Activated CD8-positive, alpha-beta memory T cell treated with anti-CD3 and anti-CD28 coated beads, Interleukin-2, amount 10 ng/mL, durations not matched to agents 7 days and 5 days (primary cell): ENCODE measurements around the gene AIRE. TPM values are rescaled to one million over a fixed set of nuclear protein-coding genes. Genes with fewer than 3 reads are reported as not detected.
A peak's percentile ranks its signal among the peaks of the same experiment; 100 is the strongest.

ENCODE experiments used
- ATAC-seq: fragments of 150-1000 bp; cut with Tn5 transposase; one replicate; pipeline ENCODE4 v1.10.0; 2021; ENCODE audit warnings: moderate library complexity
- CTCF ChIA-PET: fragments of 350-600 bp; sonication (Branson Sonifier 250); formaldehyde crosslinking; loops from one replicate; lab custom pipeline; 2021; ENCODE audit warnings: antibody characterized with exemption; lab: Charles Lee
- DNase-seq: peaks from one replicate; pipeline ENCODE4 v3.0.0-alpha.2; 2020
- H3K27ac Mint-ChIP-seq: one replicate; pipeline ENCODE4 v1.8.0; 2021; ENCODE audit warnings: mild to moderate bottlenecking, mixed read lengths
- H3K27me3 Mint-ChIP-seq: one replicate; pipeline ENCODE4 v1.8.0; 2021; ENCODE audit warnings: mixed read lengths
- H3K36me3 Mint-ChIP-seq: one replicate; pipeline ENCODE4 v1.8.0; 2021; ENCODE audit warnings: mild to moderate bottlenecking, mixed read lengths
- H3K4me1 Mint-ChIP-seq: one replicate; pipeline ENCODE4 v1.8.0; 2021; ENCODE audit warnings: mixed read lengths
- H3K4me3 Mint-ChIP-seq: one replicate; pipeline ENCODE4 v1.8.0; 2021; ENCODE audit warnings: mild to moderate bottlenecking, moderate library complexity, mixed read lengths
- H3K9me3 Mint-ChIP-seq: one replicate; pipeline ENCODE4 v1.8.0; 2022; ENCODE audit warnings: low read depth, mixed read lengths
- total RNA-seq, 2 experiments: library from RNA; stranded (reverse); gene quantifications; one replicate each; pipeline ENCODE4 v1.2.3, GENCODE V29; 2021

The AIRE gene
- total RNA-seq, 2 experiments from 2014 or later, result 0.06 to 0.33 TPM

DNA sequence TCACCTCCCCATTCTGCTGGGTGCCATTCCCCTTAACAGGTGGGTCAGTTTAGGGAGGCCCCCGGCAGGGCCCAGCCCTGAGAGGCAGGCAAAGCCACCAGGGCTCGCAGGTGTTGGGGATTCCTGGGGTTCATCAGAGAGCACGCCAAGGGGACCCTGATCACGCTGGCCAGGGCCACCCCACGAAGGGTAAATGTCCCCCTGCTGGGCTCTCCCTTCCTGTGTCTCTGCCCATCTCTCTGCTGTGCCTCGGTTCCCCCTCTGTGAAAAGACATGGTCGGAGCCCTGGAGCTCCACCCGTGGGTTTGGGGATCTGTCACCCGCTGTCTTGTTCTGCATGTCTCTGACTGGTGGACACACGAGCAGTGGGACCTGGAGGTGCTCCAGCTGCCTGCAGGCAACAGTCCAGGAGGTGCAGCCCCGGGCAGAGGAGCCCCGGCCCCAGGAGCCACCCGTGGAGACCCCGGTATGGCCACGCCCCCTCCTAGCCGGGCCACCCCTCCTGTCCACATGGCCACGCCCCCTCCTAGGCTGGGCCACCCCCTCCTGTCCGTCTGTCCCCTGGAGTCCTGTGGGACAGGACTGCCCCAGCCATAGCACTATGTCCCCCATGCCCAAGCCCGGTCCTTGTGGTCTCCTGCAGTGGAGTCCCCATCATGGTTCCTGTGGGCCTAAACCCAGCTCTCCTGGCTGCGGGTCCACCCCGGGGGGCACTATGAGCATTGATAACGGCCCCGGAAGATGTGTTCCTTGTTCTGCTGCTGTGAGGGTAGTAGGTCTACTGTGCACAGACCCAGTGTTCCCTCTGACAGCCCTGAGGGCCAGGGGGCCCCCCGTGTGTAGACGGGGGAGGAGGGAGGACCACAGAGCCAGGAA lies 6.5 kb downstream of the AIRE start:
- Mint-ChIP-seq H3K27me3 (no peaks in the 10 kb centered on the region), H3K4me3 (no peak overlapping the region), H3K9me3 (no peaks in the 10 kb centered on the region), H3K36me3 (no peaks in the 10 kb centered on the region), H3K27ac (no peak overlapping the region), H3K4me1 (no peaks in the 10 kb centered on the region)
- ATAC-seq, result no peak
- no peak for DNase-seq
- CTCF ChIA-PET, result interaction anchor here (0.9 kb wide), 1 partner anchor 9 kb away, joined by 3 read pairs; no protein-coding TSS in a partner anchor

DNA sequence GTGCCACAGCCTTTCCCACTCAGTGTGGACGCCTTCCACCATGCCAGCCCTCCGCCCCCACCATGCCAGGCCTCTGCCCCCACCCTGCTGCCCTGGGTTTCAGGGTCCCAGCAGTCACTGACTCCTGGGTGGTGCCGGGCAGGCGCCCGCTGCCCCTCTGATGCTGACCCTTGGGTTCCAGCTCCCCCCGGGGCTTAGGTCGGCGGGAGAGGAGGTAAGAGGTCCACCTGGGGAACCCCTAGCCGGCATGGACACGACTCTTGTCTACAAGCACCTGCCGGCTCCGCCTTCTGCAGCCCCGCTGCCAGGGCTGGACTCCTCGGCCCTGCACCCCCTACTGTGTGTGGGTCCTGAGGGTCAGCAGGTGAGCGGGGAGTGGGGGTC lies 7.1 kb downstream of the AIRE start:
- no peaks in the 10 kb centered on the region for H3K9me3 Mint-ChIP-seq
- CTCF ChIA-PET, result no interaction called here

DNA sequence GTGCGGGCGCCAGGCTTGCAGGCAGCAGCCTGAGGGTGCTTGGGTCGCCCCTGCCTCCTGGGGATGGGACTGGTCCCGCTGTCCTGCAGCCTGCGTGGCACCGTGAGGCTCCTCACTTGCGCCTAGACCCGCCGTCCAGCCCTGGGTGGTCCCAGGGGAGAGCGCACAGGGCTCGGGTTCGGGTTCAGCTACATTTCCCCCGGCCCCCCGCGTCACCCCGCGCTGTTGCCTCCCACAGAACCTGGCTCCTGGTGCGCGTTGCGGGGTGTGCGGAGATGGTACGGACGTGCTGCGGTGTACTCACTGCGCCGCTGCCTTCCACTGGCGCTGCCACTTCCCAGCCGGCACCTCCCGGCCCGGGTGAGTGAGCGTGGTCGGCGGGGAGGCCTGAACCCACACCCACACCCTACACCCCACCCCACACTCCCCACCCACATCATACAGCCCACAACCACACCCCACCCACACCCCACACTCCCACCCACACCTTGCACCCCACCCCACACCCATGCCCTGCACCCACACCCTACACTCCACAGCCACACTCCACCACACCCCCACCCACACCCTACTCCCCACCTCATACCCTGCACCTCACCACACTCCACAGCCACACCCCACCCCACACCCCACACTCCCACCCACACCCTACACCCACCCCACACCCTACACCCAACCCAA lies 8.0 kb downstream of the AIRE start:
- DNase-seq, result no peak

More for the DNA sequence above, 7.1 kb downstream of the AIRE start:
- Mint-ChIP-seq H3K4me3 (no peak overlapping the region), H3K27ac (no peak overlapping the region), H3K27me3 (no peaks in the 10 kb centered on the region), H3K36me3 (no peaks in the 10 kb centered on the region), H3K4me1 (peaks cover 4% of the 10 kb centered on the region)
- DNase-seq (no peak), ATAC-seq (no peak)

DNA sequence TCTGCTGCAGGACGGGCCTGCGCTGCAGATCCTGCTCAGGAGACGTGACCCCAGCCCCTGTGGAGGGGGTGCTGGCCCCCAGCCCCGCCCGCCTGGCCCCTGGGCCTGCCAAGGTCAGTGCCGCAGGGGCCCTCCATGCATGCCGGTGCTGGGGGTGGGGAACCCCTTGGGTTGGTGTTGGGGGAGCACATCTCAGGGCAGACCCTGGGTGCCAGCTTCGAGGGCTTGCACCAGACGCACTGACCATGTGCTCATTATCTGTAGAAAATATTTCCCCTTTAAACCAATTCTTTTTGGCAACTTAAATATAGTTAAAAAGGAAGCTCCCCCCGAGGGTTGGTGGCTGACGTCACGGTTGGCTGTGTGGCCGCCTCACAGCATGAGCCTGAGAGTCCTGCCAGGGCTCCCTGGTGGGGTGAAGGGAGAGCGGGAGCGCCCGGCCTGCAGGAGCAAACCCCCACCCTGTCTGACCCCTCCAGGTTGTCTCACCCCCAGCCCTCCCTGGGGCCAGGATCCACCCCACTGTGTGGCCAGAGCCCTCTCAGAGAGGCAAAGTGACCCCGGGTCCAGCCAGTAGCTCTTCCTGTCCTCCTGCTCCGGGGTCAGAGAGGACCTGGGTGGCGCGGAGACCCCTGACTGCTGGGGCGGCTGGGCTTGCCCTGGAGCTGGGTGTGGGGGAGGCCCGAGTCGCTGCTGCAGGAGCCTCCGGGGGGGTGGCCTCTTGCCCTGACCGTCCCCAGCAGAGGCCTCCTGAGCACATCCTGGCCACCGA lies 8.9 kb downstream of the AIRE start:
- Mint-ChIP-seq H3K27me3 (no peaks in the 10 kb centered on the region), H3K4me3 (no peak overlapping the region), H3K27ac (no peak overlapping the region), H3K4me1 (peaks cover 18% of the 10 kb centered on the region), H3K36me3 (no peaks in the 10 kb centered on the region), H3K9me3 (no peaks in the 10 kb centered on the region)
- CTCF ChIA-PET, result interaction anchor here (0.6 kb wide), 1 partner anchor 38 kb away, joined by 3 read pairs; no protein-coding TSS in a partner anchor
- no peak for ATAC-seq
- no peak for DNase-seq

More for the DNA sequence above, 8.0 kb downstream of the AIRE start:
- CTCF ChIA-PET, result no interaction called here
- no peak for ATAC-seq
- Mint-ChIP-seq H3K36me3 (no peaks in the 10 kb centered on the region), H3K27ac (no peak overlapping the region), H3K4me1 (peaks cover 13% of the 10 kb centered on the region), H3K4me3 (no peak overlapping the region), H3K9me3 (no peaks in the 10 kb centered on the region), H3K27me3 (no peaks in the 10 kb centered on the region)

DNA sequence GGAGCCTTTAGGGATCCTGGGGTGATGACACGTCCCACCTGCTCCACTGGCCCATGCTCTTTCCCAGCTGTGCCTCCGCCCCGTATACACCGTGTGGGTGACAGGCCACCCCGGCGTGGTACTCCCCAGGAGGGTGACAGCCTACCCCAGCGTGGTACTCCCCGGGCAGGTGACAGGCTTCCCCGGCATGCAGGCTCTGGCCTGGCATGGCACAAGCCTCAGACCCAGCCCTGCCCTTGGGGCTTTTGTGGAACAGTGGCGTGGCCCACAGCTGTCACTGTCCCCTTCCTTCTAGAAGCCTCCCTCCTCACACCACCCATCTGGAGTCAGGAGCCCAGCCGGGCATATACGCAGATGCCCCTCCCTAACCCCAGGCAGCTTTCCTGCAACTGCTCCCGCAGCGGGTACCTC lies 9.5 kb downstream of the AIRE start:
- H3K9me3 Mint-ChIP-seq, result no peaks in the 10 kb centered on the region
- H3K27me3 Mint-ChIP-seq, result no peaks in the 10 kb centered on the region
- DNase-seq (no peak), ATAC-seq (no peak)
- no peak overlapping the region for H3K27ac Mint-ChIP-seq
- H3K4me3 Mint-ChIP-seq, result no peak overlapping the region
- H3K4me1 Mint-ChIP-seq, result peaks cover 18% of the 10 kb centered on the region
- H3K36me3 Mint-ChIP-seq, result no peaks in the 10 kb centered on the region
- CTCF ChIA-PET, result no interaction called here

DNA sequence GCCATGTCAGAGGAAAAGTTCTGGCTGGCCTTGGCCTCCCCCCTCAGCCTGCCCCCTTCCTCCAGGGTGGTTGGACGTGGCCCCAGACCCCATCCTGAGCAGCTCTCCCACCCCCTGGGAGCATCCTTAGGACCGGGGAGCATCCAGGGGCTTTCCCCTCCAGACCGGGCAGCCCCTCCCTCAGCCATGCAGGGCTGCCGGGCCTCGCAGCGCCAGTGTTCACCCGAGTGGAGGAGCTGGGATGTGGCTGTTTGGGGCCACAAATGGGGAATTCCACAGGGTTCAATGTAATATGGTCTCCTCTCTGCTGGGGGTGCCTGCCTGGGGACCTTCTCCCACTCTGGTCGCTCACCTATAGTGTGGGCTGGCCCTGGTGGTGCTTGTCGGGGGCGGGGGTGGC lies 10.0 kb downstream of the AIRE start:
- Mint-ChIP-seq H3K4me1 (peaks cover 18% of the 10 kb centered on the region), H3K27ac (no peak overlapping the region), H3K36me3 (no peaks in the 10 kb centered on the region), H3K27me3 (no peaks in the 10 kb centered on the region), H3K9me3 (no peaks in the 10 kb centered on the region), H3K4me3 (no peak overlapping the region)
- CTCF ChIA-PET, result no interaction called here
- DNase-seq, result no peak
- no peak for ATAC-seq

DNA sequence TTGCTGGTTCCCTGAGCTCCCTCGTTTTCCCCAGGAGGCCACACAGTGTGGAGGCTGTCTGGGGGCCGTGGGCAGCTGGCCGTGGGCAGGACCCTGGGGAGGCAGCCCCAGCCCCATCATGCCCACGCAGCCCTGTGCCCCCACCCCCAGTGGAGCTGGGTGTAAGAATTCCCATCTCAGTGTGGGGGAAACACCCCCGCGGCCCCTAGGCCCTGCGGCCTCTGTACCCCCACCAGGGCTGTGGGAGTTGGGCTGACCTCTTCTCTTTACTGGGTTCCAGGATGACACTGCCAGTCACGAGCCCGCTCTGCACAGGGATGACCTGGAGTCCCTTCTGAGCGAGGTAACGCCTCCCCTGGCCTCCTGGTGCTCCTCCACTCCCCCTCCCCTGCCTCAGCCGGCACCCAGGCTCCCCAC lies 10.4 kb downstream of the AIRE start:
- Mint-ChIP-seq H3K4me3 (no peak overlapping the region), H3K9me3 (no peaks in the 10 kb centered on the region), H3K27me3 (no peaks in the 10 kb centered on the region), H3K36me3 (no peaks in the 10 kb centered on the region), H3K27ac (no peak overlapping the region), H3K4me1 (peaks cover 22% of the 10 kb centered on the region)
- CTCF ChIA-PET, result no interaction called here
- ATAC-seq (no peak), DNase-seq (no peak)

DNA sequence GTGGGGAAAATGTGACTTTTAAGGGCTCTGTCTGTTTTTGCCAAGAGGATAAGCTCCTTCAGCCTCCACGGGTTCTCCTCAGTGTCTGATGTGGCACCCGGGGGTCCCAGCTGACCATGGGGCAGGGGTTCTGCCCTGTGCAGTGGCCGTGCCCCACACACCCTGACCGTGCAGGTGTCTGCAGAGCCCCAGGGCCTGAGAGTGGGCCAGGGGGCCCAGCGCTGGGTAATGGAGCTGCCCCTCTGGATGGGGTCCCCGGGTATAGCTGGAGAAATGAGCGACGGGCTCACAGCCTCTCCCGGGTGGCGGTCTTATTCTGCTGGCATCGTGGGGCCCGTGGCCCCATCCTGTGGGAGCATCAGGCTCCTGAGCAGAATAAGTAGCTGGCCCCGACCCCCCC lies 11.2 kb downstream of the AIRE start:
- H3K27ac Mint-ChIP-seq, result no peak overlapping the region
- CTCF ChIA-PET, result interaction anchor here (1.0 to 1.9 kb wide), 6 partner anchors 20 to 284 kb away, joined by 3 to 8 read pairs (median 4); no protein-coding TSS in a partner anchor

DNA sequence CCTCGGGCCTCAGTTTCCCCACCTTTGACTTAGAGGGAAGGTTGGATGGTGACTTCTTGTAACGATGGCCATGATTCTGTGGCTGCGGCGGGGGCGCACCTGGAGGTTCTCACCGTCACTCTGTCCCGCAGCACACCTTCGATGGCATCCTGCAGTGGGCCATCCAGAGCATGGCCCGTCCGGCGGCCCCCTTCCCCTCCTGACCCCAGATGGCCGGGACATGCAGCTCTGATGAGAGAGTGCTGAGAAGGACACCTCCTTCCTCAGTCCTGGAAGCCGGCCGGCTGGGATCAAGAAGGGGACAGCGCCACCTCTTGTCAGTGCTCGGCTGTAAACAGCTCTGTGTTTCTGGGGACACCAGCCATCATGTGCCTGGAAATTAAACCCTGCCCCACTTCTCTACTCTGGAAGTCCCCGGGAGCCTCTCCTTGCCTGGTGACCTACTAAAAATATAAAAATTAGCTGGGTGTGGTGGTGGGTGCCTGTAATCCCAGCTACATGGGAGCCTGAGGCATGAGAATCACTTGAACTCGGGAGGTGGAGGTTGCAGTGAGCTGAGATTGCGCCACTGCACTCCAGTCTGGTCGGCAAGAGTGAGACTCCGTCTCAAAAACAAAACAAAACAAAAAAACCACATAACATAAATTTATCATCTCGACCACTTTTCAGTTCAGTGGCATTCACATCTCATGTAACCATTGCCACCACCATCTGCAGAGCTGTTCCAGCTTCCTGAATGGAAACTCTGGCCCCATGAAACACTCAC lies 12.0 kb downstream of the AIRE start:
- Mint-ChIP-seq H3K4me3 (peak overlapping the region; percentile 14), H3K9me3 (no peaks in the 10 kb centered on the region), H3K36me3 (no peaks in the 10 kb centered on the region), H3K27ac (peak overlapping the region; percentile 63), H3K27me3 (no peaks in the 10 kb centered on the region), H3K4me1 (peaks cover 35% of the 10 kb centered on the region)
- DNase-seq (peak; percentile 84), ATAC-seq (peak; percentile 35)
- CTCF ChIA-PET, result interaction anchor here (0.7 to 1.9 kb wide), 16 partner anchors 10 to 508 kb away, joined by 3 to 8 read pairs (median 4); partner anchors contain the start of gene RRP1

More for the DNA sequence above, 11.2 kb downstream of the AIRE start:
- no peaks in the 10 kb centered on the region for H3K36me3 Mint-ChIP-seq
- no peak for DNase-seq
- ATAC-seq, result no peak
- no peaks in the 10 kb centered on the region for H3K27me3 Mint-ChIP-seq
- H3K9me3 Mint-ChIP-seq, result no peaks in the 10 kb centered on the region
- H3K4me1 Mint-ChIP-seq, result peaks cover 27% of the 10 kb centered on the region
- no peak overlapping the region for H3K4me3 Mint-ChIP-seq

DNA sequence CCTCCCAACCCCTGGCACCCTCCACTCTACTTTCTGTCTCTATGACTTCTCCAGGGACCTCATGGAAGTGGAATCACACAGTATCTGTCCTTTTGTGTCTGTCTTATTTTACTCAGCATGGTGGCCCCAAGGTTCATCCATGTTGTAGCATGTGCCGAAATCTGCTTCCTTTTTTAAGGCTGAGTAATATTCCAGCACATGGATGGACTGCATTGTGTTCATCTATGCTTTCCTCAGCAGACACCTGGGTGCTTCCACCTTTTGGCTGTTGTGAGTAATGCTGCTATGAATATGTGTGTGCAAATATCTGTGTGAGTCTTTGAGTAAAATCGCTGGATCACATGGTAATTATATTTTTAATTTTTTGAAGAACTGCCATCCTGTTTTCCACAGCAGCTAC lies 12.6 kb downstream of the AIRE start:
- peak overlapping the region; percentile 18 for H3K4me3 Mint-ChIP-seq
- H3K9me3 Mint-ChIP-seq, result no peaks in the 10 kb centered on the region

DNA sequence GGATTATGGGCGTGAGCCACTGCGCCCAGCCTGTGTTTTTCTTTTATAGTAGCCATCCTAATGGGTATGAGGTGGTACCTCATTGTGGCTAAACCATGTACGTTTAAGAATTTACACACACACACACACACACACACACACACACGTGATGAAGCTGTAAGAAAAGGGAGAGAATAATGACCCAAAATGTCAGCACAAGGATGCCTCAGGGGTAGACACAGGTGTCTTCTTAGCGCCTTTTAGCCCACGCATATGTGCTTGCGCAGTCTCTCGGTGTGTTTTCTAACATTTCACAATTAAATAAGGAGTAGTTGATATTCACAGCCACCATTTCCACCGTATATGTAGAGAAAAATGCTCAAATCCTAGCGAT lies 13.4 kb downstream of the AIRE start:
- Mint-ChIP-seq H3K27me3 (no peaks in the 10 kb centered on the region), H3K27ac (peak overlapping the region; percentile 94), H3K9me3 (no peaks in the 10 kb centered on the region), H3K36me3 (peaks cover 2% of the 10 kb centered on the region), H3K4me1 (peaks cover 41% of the 10 kb centered on the region), H3K4me3 (peak overlapping the region; percentile 80)
- ATAC-seq (no peak), DNase-seq (no peak)
- CTCF ChIA-PET, result interaction anchor here (1.0 to 1.7 kb wide), 3 partner anchors 54 to 284 kb away, joined by 3 to 4 read pairs (median 3); partner anchors contain the start of gene TRPM2

More for the DNA sequence above, 12.6 kb downstream of the AIRE start:
- CTCF ChIA-PET, result interaction anchor here (0.7 to 1.9 kb wide), 14 partner anchors 17 to 509 kb away, joined by 3 to 8 read pairs (median 4); partner anchors contain the start of genes RRP1 and TRPM2
- peak overlapping the region; percentile 63 for H3K27ac Mint-ChIP-seq
- DNase-seq (no peak), ATAC-seq (no peak)
- H3K27me3 Mint-ChIP-seq, result no peaks in the 10 kb centered on the region
- H3K4me1 Mint-ChIP-seq, result peaks cover 36% of the 10 kb centered on the region
- H3K36me3 Mint-ChIP-seq, result no peaks in the 10 kb centered on the region

DNA sequence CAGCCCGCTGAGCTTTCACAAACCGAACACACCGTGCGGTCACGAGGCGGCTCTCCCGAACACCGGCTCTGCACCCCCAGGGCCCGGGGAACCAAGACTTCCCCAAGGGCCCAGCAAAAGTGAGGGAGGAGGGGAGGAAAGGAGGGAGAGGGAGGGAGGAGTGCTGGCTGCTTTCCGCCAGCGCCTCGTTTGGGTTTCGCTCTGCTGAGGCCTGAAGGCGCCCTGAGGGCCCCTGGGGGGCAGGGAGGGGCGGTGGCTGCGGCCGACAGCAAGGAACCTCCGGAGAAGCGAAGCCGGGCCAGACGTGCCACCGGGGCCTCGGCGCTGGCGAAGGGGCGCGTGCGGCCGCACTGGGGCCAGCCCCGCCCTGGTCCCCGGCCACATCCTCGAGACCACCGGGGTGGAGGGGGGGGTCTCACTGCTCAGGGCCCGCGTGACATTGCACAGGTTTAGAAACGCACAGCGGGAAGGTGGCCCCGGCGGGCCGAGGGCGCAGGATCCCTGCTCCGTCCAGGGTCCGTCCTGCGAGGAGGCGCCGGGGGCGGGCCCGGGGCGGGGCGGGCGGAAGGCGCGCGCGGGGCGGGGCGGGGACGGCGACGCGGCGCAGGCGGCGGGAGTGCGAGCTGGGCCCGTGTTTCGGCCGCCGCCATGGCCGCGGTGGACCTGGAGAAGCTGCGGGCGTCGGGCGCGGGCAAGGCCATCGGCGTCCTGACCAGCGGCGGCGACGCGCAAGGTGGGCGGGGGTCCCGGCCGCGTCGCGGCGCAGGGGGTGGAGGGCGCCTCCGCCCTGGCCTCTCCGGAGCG lies 14.0 kb downstream of the AIRE start, which contains the start of gene PFKL:
TSS of gene PFKL (plus strand) at position 596 of the 804 bp plus-strand sequence. CDS start at position 649, 53 bp downstream.
- peak within 1 kb of the TSS; percentile 80 for H3K4me3 Mint-ChIP-seq
- no peaks in the 10 kb centered on the region for H3K9me3 Mint-ChIP-seq
- ATAC-seq (peak; percentile 79), DNase-seq (peak; percentile 82)
- H3K4me1 Mint-ChIP-seq, result peaks cover 42% of the 10 kb centered on the region
- peak within 1 kb of the TSS; percentile 94 for H3K27ac Mint-ChIP-seq
- H3K27me3 Mint-ChIP-seq, result no peaks in the 10 kb centered on the region
- CTCF ChIA-PET, result interaction anchor here (1.0 to 1.4 kb wide), 2 partner anchors 54 to 157 kb away, joined by 3 read pairs; partner anchors contain the start of gene TRPM2
- H3K36me3 Mint-ChIP-seq, result peaks cover 2% of the 10 kb centered on the region
